GM12878 (cell line): ENCODE results near the gene CHAF1A.

Experiments used
- ATF2 ChIP-seq: IDR thresholded peaks from 2 replicates; pipeline ENCODE4 v1.6.1; 2012; ENCODE audit warnings: low read length, inconsistent platforms
- EP300 ChIP-seq, 2 experiments: fragments of 150-350 bp in 1 of 2; IDR thresholded peaks; 2 replicates each; pipeline ENCODE4 v1.6.1; 2011 to 2012; ENCODE audit warnings: low read depth in 2 of 2, low read length in 2 of 2, borderline replicate concordance in 1 of 2, improper control_type of control experiment in 1 of 2, inconsistent platforms in 1 of 2; ENCODE audit not compliant: control insufficient read depth in 1 of 2
- ESRRA ChIP-seq: IDR thresholded peaks from 2 replicates; pipeline ENCODE4 v1.6.1; 2012; ENCODE audit warnings: mild to moderate bottlenecking, low read length, improper control_type of control experiment
- EZH2 ChIP-seq: IDR thresholded peaks from 2 replicates; pipeline ENCODE4 v1.6.1; 2012; ENCODE audit warnings: low read depth, mild to moderate bottlenecking, control low read depth, inconsistent platforms, low read length, borderline replicate concordance; ENCODE audit not compliant: control insufficient read depth
- HDAC2 ChIP-seq: fragments of 200-600 bp; sonication (generic); IDR thresholded peaks from 2 replicates; pipeline ENCODE4 v1.6.1; 2017
- POLR2A ChIP-seq: IDR thresholded peaks from 2 replicates; pipeline ENCODE4 v1.6.1; 2011; ENCODE audit warnings: low read depth, mild to moderate bottlenecking, low read length
- TF ChIP-seq, protein P1 (sequence below), 3 experiments: IDR thresholded peaks in 2 of 3; conservative IDR thresholded peaks in 1 of 3; 2 replicates each; pipeline ENCODE4 v1.5.1; 2011; ENCODE audit warnings: low read depth in 3 of 3, low read length in 3 of 3, mild to moderate bottlenecking in 3 of 3, control low read depth in 2 of 3, moderate library complexity in 2 of 3, inconsistent platforms in 1 of 3, mixed read lengths in 1 of 3; ENCODE audit not compliant: control insufficient read depth in 2 of 3, insufficient read depth in 1 of 3; ENCODE audit errors: extremely low read depth in 1 of 3

DNA sequence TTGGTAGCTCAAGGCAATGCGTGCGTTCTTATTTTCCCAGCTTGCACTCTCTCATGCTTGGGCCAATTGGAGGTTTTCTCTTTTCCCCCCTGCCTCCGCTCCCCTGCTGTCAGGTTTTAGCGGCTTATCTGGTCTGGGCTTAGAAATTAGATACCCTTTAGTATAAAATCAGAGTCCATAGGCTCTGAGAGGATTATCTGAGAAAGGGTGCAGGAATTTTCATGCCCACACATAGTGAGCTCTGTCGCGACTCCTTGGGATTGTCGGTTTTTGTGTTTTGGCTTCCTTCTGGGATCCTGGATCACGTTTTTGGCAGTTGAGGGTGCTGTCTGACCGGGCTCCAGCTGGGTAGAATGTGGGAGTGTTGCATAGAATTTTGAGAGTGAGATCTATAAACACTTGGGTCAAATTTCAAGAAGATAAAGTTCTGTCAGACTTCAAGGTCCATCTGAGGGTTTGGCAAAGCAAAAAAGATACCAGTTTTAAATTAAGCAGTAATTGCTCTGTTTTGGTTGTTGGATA, 12.4 kb downstream of the CHAF1A start:
- TF ChIP-seq ESRRA (no peak), ATF2 (no peak), POLR2A (no peak), HDAC2 (no peak), EP300 (IDR thresholded peaks at IDR 0.05; ENCODE audit: borderline replicate concordance in 1 of 2, control insufficient read depth in 1 of 2, low read depth in 2 of 2, low read length in 2 of 2) (no peak), EZH2 (no peak)
- TF ChIP-seq, protein P1, sequence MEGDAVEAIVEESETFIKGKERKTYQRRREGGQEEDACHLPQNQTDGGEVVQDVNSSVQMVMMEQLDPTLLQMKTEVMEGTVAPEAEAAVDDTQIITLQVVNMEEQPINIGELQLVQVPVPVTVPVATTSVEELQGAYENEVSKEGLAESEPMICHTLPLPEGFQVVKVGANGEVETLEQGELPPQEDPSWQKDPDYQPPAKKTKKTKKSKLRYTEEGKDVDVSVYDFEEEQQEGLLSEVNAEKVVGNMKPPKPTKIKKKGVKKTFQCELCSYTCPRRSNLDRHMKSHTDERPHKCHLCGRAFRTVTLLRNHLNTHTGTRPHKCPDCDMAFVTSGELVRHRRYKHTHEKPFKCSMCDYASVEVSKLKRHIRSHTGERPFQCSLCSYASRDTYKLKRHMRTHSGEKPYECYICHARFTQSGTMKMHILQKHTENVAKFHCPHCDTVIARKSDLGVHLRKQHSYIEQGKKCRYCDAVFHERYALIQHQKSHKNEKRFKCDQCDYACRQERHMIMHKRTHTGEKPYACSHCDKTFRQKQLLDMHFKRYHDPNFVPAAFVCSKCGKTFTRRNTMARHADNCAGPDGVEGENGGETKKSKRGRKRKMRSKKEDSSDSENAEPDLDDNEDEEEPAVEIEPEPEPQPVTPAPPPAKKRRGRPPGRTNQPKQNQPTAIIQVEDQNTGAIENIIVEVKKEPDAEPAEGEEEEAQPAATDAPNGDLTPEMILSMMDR (IDR thresholded peaks at IDR 0.05 in 2 of 3, conservative IDR thresholded peaks at IDR 0.05 in 1 of 3; ENCODE audit: control insufficient read depth in 2 of 3, extremely low read depth in 1 of 3, insufficient read depth in 1 of 3, low read depth in 3 of 3, low read length in 3 of 3), result no peak
